Activated CD8-positive, alpha-beta memory T cell treated with anti-CD3 and anti-CD28 coated beads for 1 hour (primary cell): ENCODE data around the gene DPM1.

Source experiments
- DNase-seq, 2 donors: peaks; one replicate each; pipeline ENCODE4 v3.0.0-alpha.2; 2020; ENCODE audit warnings: low read depth in 1 of 2; ENCODE audit errors: extremely low read depth in 1 of 2

Gene DPM1

GRCh38 chr20:50957798-50958614 lies at the start of gene DPM1:
TSS of gene DPM1 (minus strand) at chr20:50958532. CDS start at chr20:50958523, 9 bp downstream.
- DNase-seq: peak; percentile 67 to 77

GRCh38 chr20:51005214-51005613 lies 46.9 kb upstream of the DPM1 start:
- DNase-seq: no peak

- no peak for DNase-seq
These were observed 46.4 kb upstream of the DPM1 start for GRCh38 chr20:51004781-51005180.

- no peak for DNase-seq
These were observed 46.0 kb upstream of the DPM1 start for GRCh38 chr20:51004305-51004727.

GRCh38 chr20:51003753-51004152 lies 45.4 kb upstream of the DPM1 start:
- DNase-seq: no peak

GRCh38 chr20:51002633-51003032 lies 44.3 kb upstream of the DPM1 start:
- no peak for DNase-seq

- DNase-seq: no peak
These were observed 43.3 kb upstream of the DPM1 start for GRCh38 chr20:51001430-51002265.

- no peak for DNase-seq
These were observed 41.0 kb upstream of the DPM1 start for GRCh38 chr20:50999355-50999754.

GRCh38 chr20:50996901-50997865 lies 38.9 kb upstream of the DPM1 start:
- DNase-seq: no peak

- DNase-seq: no peak
These were observed 37.2 kb upstream of the DPM1 start for GRCh38 chr20:50995506-50995905.

GRCh38 chr20:50993876-50994275 lies 35.5 kb upstream of the DPM1 start:
- no peak for DNase-seq

GRCh38 chr20:50992733-50993457 lies 34.6 kb upstream of the DPM1 start:
- no peak for DNase-seq

GRCh38 chr20:50992336-50992732 lies 34.0 kb upstream of the DPM1 start:
- no peak for DNase-seq

- DNase-seq: no peak
These were observed 32.7 kb upstream of the DPM1 start for GRCh38 chr20:50991076-50991475.

GRCh38 chr20:50987493-50988210 lies 29.3 kb upstream of the DPM1 start:
- peak; percentile 14 to 16 for DNase-seq

GRCh38 chr20:50983321-50983720 lies 25.0 kb upstream of the DPM1 start:
- DNase-seq: no peak

- no peak for DNase-seq
These were observed 24.0 kb upstream of the DPM1 start for GRCh38 chr20:50982363-50982762.

- DNase-seq: no peak
These were observed 23.3 kb upstream of the DPM1 start for GRCh38 chr20:50981714-50982048.

GRCh38 chr20:50980851-50981713 lies 22.8 kb upstream of the DPM1 start:
- peak in 1 of 2 donors; percentile 48 for DNase-seq
